Osteocyte (in vitro differentiated cells): Measurements from ENCODE around the gene FOXP3. TPM values are rescaled to one million over a fixed set of nuclear protein-coding genes. Genes with fewer than 3 reads are reported as not detected.

Experiments
- DNase-seq: peaks from one replicate; pipeline ENCODE4 v3.0.0; 2021; ENCODE audit warnings: mixed read lengths; ENCODE audit not compliant: unreplicated experiment; ENCODE audit errors: extremely low spot score
- H3K27ac Mint-ChIP-seq: one replicate; pipeline ENCODE4 v1.8.0; 2021; ENCODE audit warnings: mild to moderate bottlenecking, mixed read lengths; ENCODE audit not compliant: unreplicated experiment
- H3K27me3 Mint-ChIP-seq: one replicate; pipeline ENCODE4 v1.8.0; 2021; ENCODE audit warnings: mixed read lengths; ENCODE audit not compliant: unreplicated experiment
- H3K36me3 Mint-ChIP-seq: one replicate; pipeline ENCODE4 v1.8.0; 2021; ENCODE audit warnings: mixed read lengths; ENCODE audit not compliant: unreplicated experiment
- H3K4me1 Mint-ChIP-seq: one replicate; pipeline ENCODE4 v1.8.0; 2021; ENCODE audit warnings: mixed read lengths; ENCODE audit not compliant: unreplicated experiment
- H3K4me3 Mint-ChIP-seq: one replicate; pipeline ENCODE4 v1.8.0; 2021; ENCODE audit warnings: mild to moderate bottlenecking, moderate library complexity, mixed read lengths; ENCODE audit not compliant: unreplicated experiment
- H3K9me3 Mint-ChIP-seq: one replicate; pipeline ENCODE4 v1.8.0; 2021; ENCODE audit warnings: mixed read lengths; ENCODE audit not compliant: unreplicated experiment
- CTCF ChIP-seq: fragments of 200-600 bp; sonication (generic); IDR thresholded peaks from 2 replicates; pipeline ENCODE4 v1.5.0; 2021; ENCODE audit warnings: antibody characterized with exemption, mild to moderate bottlenecking, moderate library complexity
- total RNA-seq: library from RNA; stranded (reverse); gene quantifications from 2 replicates; pipeline ENCODE4 v1.2.1, GENCODE V29; 2021

The FOXP3 gene
- total RNA-seq, 1 donor from 2014 or later: 0.13 TPM

- DNase-seq: no peak
- H3K4me3 Mint-ChIP-seq: no peak overlapping the region
- peaks cover 9% of the 10 kb centered on the region for H3K36me3 Mint-ChIP-seq
- H3K9me3 Mint-ChIP-seq: no peaks in the 10 kb centered on the region
- H3K27ac Mint-ChIP-seq: no peak overlapping the region
- H3K4me1 Mint-ChIP-seq: no peaks in the 10 kb centered on the region
- no peaks in the 10 kb centered on the region for H3K27me3 Mint-ChIP-seq
- no peak for TF ChIP-seq CTCF
Measured at GRCh38 chrX:49246541-49246940, 18.0 kb downstream of the FOXP3 start.

DNA sequence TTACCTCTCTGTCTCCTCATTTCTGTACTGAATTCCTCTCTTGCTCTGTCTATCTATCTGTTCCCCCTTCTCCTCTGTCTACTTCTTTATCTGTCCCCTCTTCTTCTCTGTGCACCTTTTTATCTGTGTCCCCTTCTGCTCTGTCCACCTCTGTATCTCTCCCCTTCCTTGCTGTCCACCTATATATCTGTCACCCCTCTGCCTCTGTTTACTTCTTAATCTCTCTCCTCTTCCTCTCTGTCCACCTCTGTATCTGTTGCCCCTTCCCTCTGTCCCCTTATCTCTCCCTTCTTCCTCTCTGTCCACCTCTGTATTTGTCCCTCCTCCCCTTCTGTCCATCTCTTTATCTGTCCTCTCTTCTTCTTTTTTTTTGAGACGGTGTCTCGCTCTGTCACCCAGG lies 20.3 kb downstream of the FOXP3 start:
- no peaks in the 10 kb centered on the region for H3K4me1 Mint-ChIP-seq
- H3K9me3 Mint-ChIP-seq: no peaks in the 10 kb centered on the region
- H3K27ac Mint-ChIP-seq: no peak overlapping the region
- no peak for TF ChIP-seq CTCF
- DNase-seq: no peak
- H3K27me3 Mint-ChIP-seq: no peaks in the 10 kb centered on the region
- peaks cover 7% of the 10 kb centered on the region for H3K36me3 Mint-ChIP-seq
- no peak overlapping the region for H3K4me3 Mint-ChIP-seq

DNA sequence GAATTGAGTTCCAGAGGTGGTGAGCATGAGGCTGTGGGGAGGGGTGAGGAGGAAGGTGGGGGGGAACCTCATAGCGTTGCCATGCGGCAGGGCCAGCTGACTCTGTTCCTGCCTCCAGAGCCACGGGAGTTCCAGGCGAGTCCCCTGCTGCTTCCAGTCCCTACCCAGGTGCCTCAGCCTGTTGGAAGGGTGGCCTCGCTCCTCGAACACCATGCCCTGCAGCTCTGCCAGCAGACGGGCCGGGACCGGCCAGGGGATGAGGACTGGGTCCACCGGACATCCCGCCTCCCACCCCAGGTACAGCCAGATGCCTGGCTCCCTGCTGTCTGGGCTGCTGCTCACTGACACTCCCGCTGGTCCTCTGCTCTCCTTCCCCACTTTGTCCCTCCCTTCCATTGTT lies 21.3 kb downstream of the FOXP3 start:
- H3K36me3 Mint-ChIP-seq: peaks cover 7% of the 10 kb centered on the region
- H3K4me1 Mint-ChIP-seq: no peaks in the 10 kb centered on the region
- no peak overlapping the region for H3K27ac Mint-ChIP-seq
- no peak for DNase-seq
- no peaks in the 10 kb centered on the region for H3K9me3 Mint-ChIP-seq
- no peak overlapping the region for H3K4me3 Mint-ChIP-seq
- H3K27me3 Mint-ChIP-seq: no peaks in the 10 kb centered on the region
- no peak for TF ChIP-seq CTCF

DNA sequence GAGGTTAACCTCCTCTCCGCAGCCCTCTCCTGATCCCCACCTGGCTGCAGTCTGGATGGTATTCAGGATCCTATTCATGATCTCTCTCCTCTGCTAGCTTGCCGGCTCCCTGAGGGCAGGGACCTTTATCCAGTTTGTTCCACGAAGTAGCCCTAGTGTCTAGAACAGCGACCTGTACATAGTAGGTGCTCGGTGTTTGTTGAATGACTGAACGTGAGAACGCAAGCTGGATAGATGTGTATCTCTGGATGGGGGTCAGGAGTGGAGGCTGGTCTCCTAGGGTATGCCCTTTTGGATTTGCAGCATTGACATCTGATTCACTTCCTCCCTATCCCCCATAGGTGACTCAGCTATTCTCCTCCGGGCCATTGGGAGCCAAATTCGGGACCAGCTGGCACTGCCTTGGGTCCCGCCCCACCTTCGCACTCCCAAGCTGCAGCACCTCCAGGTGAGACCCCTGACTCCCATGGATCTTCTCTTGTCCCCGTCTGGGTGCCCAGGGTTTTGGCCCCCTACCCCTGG lies 21.9 kb downstream of the FOXP3 start:
- no peaks in the 10 kb centered on the region for H3K27me3 Mint-ChIP-seq
- no peak overlapping the region for H3K27ac Mint-ChIP-seq
- H3K4me1 Mint-ChIP-seq: no peaks in the 10 kb centered on the region
- no peaks in the 10 kb centered on the region for H3K9me3 Mint-ChIP-seq
- DNase-seq: no peak
- TF ChIP-seq CTCF: no peak
- H3K4me3 Mint-ChIP-seq: no peak overlapping the region
- peaks cover 7% of the 10 kb centered on the region for H3K36me3 Mint-ChIP-seq

DNA sequence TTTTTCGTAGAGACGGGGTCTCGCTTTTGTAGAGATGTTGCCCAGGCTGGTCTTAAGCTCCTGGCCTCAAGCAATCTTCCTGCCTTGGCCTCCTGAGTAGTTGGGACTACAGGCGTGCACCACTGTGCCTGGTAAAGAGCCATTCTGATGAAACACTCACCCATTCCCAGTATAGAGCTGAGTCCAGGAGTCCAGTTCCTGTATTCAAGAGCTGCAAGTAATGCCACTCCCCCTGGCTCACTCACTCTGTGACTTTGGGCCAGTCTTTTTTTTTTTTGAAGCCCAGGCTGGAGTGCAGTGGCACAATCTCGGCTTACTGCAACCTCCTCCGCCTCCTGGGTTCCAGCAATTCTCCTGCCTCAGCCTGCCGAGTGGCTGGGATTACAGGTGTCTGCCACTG lies 25.8 kb downstream of the FOXP3 start:
- Mint-ChIP-seq H3K4me3 (no peak overlapping the region), H3K9me3 (peaks cover 7% of the 10 kb centered on the region), H3K36me3 (peaks cover 2% of the 10 kb centered on the region), H3K27ac (no peak overlapping the region), H3K4me1 (peaks cover 3% of the 10 kb centered on the region), H3K27me3 (no peaks in the 10 kb centered on the region)
- no peak for TF ChIP-seq CTCF
- DNase-seq: no peak
